Measurements from ENCODE around the gene RUFY1. TPM values are rescaled to one million over a fixed set of nuclear protein-coding genes. Genes with fewer than 3 reads are reported as not detected.

RUFY1 gene
- total RNA-seq, 1 experiment from 2014 or later: 45.7 TPM

DNA sequence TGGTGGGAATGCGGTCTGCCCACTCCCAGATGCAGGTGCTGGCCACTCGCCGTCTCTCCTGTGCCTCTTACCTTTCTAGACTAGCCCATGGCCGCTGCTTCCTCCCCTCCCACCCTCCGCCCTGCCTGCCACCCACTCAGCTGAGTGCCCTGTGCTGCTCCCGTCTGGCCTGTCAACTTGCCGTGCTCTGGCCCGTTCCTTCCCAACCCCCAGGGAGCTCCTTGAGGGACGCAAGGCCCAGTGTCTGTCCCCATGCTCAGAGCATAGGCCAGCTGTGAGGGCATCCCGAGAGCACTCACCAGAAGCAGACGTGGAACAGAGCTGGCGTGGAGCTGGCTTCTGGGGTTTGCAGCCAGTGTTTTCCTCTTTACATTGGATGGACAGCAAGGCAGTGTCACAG, 53.0 kb downstream of the RUFY1 start:
- Histone ChIP-seq H3K4ac (ENCODE audit: low read depth, low read length) (no peak overlapping the region), H3K9me3 (ENCODE audit: control insufficient read depth, low read depth, low read length) (no peaks in the 10 kb centered on the region), H2BK15ac (ENCODE audit: low read depth, low read length) (no peak overlapping the region), H2AK5ac (ENCODE audit: insufficient read length, low read length) (no peak overlapping the region), H3K79me1 (ENCODE audit: insufficient read depth, low read depth, low read length, poor library complexity, severe bottlenecking) (no peaks in the 10 kb centered on the region), H2AFZ (ENCODE audit: low read length) (no peak overlapping the region), H3K23ac (ENCODE audit: insufficient read length, low read depth, low read length) (no peak overlapping the region), H2BK5ac (ENCODE audit: insufficient read length, low read length) (no peak overlapping the region), H3K18ac (ENCODE audit: insufficient read length, low read depth, low read length) (no peak overlapping the region), H2BK20ac (ENCODE audit: low read depth, low read length, poor library complexity, severe bottlenecking) (no peak overlapping the region), H3K14ac (ENCODE audit: insufficient read depth, low read length) (no peak overlapping the region), H4K8ac (replicated peaks; ENCODE audit: insufficient read length, low read depth, low read length) (no peak overlapping the region), H3K56ac (ENCODE audit: insufficient read length, low read depth, low read length) (no peak overlapping the region), H4K91ac (ENCODE audit: insufficient read length, low read depth, low read length) (no peak overlapping the region), H4K20me1 (ENCODE audit: control insufficient read depth, insufficient read depth, insufficient read length) (no peaks in the 10 kb centered on the region), H3K27me3 (ENCODE audit: insufficient read depth, low read length) (no peaks in the 10 kb centered on the region), H2BK12ac (ENCODE audit: insufficient read length, low read depth, low read length) (no peak overlapping the region), H3K27ac (ENCODE audit: insufficient read length, low read depth, low read length) (no peak overlapping the region), H4K5ac (ENCODE audit: insufficient read length, low read depth, low read length) (no peak overlapping the region), H3K4me2 (ENCODE audit: insufficient read depth, insufficient read length, low read length) (no peak overlapping the region), H3K79me2 (ENCODE audit: insufficient read depth, low read length) (no peaks in the 10 kb centered on the region), H3K23me2 (ENCODE audit: insufficient read length, low read depth, low read length, poor library complexity, severe bottlenecking) (no peaks in the 10 kb centered on the region), H3T11ph (ENCODE audit: low read length) (no peak overlapping the region), H3K9ac (ENCODE audit: extremely low read depth, insufficient read length, low read length) (no peak overlapping the region), H2BK120ac (ENCODE audit: low read depth, low read length, poor library complexity, severe bottlenecking) (no peak overlapping the region), H3K4me1 (ENCODE audit: insufficient read depth, low read length) (no peaks in the 10 kb centered on the region)
- TF ChIP-seq, protein P1, sequence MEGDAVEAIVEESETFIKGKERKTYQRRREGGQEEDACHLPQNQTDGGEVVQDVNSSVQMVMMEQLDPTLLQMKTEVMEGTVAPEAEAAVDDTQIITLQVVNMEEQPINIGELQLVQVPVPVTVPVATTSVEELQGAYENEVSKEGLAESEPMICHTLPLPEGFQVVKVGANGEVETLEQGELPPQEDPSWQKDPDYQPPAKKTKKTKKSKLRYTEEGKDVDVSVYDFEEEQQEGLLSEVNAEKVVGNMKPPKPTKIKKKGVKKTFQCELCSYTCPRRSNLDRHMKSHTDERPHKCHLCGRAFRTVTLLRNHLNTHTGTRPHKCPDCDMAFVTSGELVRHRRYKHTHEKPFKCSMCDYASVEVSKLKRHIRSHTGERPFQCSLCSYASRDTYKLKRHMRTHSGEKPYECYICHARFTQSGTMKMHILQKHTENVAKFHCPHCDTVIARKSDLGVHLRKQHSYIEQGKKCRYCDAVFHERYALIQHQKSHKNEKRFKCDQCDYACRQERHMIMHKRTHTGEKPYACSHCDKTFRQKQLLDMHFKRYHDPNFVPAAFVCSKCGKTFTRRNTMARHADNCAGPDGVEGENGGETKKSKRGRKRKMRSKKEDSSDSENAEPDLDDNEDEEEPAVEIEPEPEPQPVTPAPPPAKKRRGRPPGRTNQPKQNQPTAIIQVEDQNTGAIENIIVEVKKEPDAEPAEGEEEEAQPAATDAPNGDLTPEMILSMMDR (conservative IDR thresholded peaks at IDR 0.05): no peak
- H3K9me3 Mint-ChIP-seq: no peaks in the 10 kb centered on the region
- H3K4me3 Mint-ChIP-seq: no peak overlapping the region
- no CpG with 5 or more reads among the region's 12 CpGs for WGBS (ENCODE audit: extremely low coverage, insufficient read length, low lambda C conversion rate)
- peaks cover 27 to 92% (median 74%) of the 10 kb centered on the region in 3 experiments; a peak in 6 of 7 replicates for H3K36me3 Mint-ChIP-seq (ENCODE audit: insufficient read depth in 1 of 3, low read depth in 3 of 3)
- no peak overlapping the region for H3K27ac Mint-ChIP-seq
- DNase-seq: no peak
- peaks cover 1% of the 10 kb centered on the region; the same call in 1 of the 2 replicates for H3K27me3 Mint-ChIP-seq (ENCODE audit: low read depth)
- no peaks in the 10 kb centered on the region for H3K4me1 Mint-ChIP-seq

All from H9 (cell line).